GM18519 (cell line): ENCODE data around the gene CLEC16A.
"Not testable (repeated sequence)": the region's sequence is repeated elsewhere in the genome, so short reads cannot be mapped to it uniquely, and the experiment has no call there.

ENCODE experiments used
- ATAC-seq: cut with Tn5 transposase; IDR thresholded peaks from one replicate; pipeline ENCODE4 v1.9.1; 2021; ENCODE audit warnings: mild to moderate bottlenecking, moderate library complexity; ENCODE audit not compliant: unreplicated experiment, low FRiP score

The CLEC16A gene

DNA sequence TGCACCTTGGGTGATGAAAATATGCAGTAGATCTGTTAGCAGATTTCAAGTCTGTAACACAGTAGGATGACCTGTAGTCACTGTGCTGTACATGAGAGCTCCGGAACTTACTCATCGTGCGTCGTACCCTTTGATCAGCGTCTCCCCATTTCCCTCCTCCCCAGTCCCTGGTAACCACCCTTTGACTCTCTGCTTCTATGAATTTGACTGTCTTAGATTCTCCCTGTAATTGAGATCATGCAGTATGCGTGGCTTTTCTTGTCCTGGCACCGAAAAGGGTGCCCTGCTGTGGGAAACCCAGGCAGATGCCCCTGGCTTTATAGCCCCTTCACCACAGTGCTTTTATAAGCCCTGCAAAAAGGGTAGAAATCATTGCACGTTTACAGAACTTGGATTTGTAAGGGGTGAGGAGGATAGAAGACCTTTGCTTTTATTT is 20.5 kb downstream of the CLEC16A start:
- ATAC-seq, result no peak

DNA sequence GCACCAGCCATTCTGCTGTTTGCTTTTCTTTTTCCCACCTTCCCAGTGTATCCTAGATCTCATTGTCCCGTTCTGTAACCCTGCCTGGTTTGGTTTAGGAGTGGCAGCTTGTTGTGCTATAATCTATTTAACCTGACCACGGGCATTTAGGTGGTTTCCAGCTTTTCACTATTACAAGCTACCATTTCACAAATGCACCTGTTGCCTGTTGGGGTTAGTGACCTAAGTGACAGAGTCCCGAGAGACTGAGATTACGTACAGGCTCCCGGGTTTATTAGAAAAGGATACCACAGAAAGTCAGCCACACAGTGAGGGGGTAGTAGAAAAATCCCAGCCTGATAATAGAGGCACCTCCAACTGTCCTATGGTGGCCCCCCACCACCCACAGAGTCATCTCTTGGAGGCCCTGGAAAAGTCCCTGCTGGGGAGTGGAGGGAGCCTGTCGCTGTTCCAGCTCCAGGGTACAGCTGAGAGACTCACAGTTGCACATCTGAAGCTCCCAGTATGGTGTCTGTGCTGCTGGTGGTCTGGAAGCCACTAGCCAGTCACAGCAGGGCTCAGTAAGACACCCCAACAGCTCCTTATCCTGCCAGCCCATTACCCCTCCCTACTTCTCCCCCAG is 21.2 kb downstream of the CLEC16A start:
- no peak for ATAC-seq

DNA sequence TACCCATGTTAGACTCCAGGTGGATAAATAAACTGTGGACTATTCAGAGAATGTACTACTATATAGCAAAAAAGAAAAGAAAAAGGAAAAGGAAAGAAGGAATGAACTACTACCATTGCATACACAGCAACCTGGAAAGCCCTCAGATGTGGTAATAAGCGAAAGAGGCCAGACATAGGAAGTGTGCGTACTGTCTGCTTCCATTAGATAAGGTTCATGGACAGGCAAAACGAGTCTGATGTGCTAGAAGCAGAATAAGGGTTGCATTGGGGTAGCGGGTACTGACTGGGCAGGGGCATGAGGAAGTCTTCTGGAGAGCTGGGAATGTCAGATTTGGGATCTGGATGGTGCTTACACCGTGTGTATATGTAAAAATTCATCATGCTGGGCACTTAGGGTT is 21.8 kb downstream of the CLEC16A start:
- no peak for ATAC-seq

DNA sequence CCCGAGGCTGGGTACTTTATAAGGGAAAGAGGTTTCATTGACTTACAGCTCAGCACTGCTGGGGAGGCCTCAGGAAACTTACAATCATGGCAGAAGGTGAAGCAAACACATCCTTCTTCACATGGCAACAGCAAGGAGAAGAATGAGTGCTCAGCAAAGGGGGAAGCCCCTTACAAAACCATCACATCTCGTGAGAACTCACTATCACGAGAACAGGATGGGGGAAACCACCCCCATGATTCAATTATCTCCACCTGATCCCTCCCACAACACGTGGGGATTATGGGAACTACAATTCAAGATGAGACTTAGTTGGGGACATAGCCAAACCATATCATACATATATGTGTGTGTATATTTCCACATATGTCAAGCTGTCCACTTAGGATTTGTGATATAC is 22.2 kb downstream of the CLEC16A start:
- not testable (repeated sequence) for ATAC-seq

DNA sequence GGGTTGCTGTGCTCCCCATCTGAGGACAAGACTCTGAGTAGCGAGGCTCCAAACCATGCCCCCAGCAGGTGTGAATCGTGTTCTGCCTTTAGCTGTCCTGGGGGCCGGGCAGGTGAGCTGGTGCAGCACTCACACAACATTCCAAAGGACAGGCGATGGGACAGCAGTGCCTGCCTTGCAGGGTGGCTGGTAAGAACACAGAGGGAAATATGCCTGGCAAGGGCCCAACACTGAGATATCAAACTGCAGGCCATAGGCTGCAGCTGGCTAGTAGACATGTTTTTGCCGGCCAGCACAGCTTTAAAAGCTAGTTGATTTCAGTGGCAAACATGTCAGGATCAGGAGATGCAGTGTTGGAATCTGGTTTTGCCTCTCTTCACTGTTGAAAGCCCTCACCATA is 23.6 kb downstream of the CLEC16A start:
- no peak for ATAC-seq

DNA sequence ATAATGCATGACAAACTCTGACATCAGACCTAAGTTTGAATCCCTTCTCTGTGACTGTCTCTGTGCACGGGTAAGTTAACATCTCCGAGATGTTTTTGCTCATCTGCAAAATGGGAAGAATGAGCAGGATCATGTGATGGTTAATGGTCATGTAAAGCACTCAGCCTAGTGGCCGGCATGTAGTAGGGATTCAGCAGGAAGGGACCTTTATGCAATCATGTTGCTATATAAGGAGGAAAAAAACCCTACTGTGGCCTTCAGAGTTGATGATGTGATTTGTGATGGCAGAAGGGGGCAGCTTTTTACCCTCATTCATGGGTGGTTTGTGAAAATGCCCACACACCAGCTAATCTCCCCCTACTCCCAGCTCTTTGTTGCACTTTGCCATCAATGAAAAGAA is 24.1 kb downstream of the CLEC16A start:
- ATAC-seq, result no peak

DNA sequence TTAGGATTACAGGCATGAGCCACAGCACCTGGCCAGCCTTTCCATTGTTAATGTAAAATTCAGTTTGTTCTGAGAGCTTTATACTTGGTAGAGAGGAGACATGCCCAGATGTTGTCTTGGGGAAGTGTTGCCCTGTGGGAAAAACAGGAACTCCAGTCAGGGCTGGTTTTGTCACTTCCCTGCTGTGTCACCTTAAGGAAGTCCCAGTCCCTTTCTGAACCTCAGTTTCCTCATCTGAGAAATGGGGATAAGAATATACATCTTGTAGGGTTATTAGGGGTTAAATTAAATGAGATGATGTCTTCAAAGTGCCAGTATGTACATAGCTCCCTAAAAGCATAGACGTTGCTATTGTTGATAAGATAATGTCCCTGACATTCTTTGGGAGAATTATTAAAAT is 25.3 kb downstream of the CLEC16A start:
- ATAC-seq, result no peak

DNA sequence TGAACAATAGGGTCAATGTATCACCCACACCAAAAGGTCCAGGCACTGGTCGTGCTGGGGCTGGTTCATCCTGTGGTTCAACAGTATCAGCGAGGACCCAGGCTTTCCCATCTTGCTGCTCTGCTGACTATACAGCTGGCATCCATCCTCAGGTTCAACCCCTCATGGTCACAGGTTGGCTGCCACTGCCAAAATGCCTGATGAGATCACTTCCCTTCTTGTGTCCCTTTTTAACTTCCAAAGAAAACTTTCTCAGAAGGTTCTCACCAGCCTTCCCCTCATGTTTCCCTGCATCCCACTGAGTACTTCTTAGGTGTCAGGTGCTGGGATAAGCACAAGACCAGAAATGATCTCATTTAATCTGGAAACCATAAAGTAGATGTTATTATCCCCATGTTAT is 25.7 kb downstream of the CLEC16A start:
- ATAC-seq, result no peak

DNA sequence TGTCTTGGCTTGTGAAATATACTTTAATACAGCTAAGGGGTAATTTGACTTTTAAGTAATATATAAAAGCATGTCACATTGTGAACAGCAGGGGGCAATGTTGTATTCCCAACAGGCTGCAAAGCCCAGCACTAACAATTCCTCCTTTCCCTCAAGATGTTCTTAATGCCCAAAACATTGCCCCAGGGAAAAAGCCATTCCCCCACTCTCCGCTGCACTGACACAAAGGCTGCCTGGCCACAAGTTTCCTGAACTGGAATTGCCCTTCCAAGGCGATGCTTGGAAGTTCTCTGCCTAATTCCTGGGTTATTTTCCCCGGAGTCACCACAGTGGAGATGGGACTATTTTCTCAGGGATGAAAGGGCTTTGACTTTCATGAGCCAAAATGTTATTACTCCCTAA is 27.2 kb downstream of the CLEC16A start:
- no peak for ATAC-seq

DNA sequence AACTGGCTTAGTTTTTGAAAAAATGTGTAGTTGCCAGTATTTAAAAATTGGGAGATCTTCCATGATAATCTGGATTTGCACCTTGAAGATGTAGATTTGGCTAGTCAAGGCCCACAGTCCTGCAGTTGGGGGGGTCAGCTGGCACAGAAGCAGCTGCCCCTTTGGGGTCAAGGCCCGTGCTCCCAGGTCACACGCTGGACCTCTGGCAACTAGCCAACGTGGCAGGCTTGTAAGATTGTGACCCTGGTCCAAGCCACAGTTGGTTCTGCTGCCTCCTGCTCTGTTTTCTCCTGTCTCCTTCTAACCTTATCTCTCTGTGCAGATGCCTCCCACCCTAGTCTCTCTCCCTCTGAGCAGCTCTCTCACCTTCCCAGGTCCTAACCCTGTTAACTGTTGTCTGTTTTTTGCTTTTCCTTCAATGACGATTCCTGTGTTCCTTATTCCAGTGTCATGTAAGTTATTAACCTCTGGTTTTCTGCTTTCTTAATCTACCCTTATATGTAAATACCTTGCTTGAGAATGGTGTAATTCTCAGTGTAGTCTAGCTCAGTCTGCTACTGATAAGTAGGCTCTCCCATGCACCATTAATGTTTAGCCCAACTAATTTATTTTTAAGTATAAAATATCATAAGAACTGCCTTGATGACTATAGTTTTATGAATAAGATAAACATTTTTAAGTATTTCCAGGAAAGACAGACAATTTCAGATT is 27.9 kb downstream of the CLEC16A start:
- no peak for ATAC-seq

DNA sequence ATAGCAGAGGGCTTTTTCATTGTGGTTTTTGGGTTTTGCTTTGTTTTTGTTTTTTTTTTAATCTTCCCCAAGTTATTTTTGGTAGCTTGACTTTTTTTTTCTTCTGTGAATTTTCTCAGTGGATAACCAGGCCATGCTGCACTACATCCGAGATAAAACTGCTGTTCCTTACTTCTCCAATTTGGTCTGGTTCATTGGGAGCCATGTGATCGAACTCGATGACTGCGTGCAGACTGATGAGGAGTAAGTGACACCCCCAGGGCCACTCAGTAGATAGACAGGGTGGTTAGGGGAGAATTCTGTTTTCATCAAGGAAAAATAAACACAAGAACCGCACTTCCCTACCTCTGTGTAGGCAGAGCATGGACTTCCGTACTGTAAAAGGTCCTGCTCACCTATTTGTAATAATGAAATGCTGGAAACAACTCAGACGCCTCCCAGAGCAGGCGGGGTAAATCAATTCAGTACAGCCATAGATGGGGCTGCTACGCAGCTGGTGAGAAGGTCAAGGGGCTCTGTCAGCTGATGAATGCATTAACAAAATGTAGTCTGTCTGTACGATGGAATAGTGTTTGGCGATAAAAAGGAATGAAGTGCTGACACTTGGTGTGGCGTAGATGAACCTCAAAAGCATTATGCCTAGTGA is 28.6 kb downstream of the CLEC16A start:
- ATAC-seq, result no peak

DNA sequence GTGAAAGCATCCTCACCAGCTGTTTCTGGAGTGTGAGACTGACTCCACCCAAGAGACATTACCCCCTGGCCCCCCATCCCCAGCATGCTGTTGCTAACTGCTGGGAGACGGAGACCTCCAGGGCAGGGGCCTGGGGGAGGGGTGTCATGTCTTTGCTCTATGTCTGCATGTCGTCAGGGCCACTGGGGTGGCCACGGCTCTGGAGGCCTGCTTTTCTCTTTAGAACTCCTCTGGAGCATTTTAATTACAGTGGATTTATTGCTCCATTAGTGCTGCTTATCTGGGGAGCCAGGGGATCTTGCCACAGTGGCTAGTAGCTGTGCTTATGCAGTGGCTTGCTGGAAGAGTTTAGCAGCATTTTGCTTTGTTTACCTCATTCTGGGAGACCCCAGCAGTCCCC is 32.3 kb downstream of the CLEC16A start:
- ATAC-seq, result no peak

DNA sequence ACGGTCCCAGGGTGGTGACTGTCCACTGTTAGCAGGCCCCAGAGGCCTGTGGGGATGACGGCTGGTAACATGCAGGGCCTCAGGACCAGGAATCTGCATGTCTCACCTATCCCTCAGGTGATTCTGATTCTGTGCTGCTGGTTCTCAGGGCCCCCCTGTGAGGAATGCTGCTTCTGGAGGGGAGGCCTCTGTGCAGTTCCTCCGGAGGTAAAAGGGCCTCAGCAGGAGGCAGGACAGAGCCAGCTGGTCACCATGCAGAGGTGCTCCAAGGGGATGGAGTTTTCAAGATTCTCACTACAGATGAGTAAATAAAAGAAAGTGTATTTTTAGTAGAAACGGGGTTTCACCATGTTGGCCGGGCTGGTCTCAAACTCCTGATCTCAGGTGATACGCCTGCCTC is 33.8 kb downstream of the CLEC16A start:
- ATAC-seq, result no peak

DNA sequence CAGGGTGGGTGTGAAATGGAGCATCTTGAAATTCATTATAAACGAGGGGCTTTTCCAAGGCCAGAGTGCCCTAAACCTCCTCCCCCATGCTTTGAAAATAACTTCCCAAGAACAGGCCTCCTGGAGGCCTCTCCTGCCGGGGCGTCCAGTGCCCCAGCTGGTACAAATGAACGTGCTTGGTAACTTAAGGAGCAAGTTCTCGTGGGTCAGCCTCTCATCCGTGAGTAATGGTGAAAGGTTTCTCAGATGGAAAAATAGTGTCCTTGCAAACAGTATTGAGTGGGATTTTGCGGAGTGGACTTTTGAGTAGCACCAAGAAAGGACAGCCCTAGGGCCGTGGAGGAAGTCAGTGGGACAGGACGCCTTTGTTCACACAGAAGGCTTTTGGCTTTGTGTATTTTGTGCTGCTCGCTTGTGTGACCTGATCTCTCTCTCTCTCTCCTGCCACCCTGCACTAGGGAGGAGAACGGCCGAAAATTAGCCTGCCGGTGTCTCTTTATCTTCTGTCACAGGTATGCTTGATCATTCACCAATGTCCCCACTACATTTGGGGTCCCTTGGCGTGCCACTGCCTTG is 34.6 kb downstream of the CLEC16A start:
- ATAC-seq, result no peak

DNA sequence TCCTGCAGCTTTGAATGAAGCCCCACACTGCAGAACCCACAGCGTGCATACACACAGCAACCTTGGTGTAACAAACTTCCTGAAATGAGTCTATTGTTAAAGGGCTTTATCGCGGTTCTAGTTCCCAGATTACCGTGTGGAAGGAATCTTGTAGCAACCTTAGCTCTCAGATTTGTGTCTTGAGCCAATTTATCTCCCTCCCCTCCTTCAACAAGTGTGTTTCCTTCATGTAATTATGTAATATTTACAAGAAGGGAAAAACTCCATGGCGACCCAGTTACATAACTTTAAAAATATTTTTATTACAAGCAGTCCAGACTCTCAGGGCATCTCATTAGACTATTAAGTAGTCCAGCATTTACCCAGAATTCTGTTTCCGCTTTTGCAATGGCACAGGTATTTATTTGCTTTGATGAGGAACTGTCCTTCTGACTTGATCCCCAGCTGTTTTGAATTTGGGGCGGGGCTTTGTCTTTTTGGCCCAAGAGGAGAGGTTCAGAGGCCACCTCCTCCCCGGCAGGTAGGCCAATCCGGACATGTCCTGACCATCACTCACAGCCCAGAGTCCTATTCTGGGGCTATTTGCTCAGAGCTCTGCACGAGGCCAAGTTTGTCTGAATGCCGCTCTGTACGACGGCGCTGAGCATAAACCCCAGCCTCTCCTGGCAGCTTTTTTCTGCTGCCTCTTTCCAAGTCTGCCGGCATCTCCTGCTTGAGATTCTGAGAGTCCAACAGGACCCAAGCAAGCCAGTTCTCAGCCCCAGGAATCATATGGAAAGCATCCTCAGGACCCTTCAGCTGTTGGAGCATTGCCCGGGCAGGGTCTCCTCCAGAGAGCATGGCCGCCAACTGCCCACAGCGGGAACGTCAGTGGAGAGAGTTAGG is 35.6 kb downstream of the CLEC16A start:
- no peak for ATAC-seq

DNA sequence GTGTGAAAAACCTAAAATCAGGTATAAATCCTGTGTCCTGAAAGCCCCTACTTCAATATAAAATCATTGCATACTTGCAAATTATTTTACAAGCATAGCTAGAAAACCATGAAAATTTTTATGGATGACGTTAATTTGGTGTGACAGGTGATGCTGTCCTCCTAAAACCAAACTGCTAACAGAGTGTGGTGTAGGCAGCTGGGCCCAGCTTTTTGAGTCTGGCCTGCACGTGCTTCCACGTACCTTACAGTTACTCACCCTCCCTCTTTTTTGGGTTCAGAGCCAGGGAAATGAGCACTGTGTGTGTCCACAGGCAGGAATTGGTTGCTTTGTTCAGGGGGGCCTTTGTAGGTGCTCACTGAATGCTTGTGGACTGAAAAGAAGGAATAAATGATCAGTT is 36.4 kb downstream of the CLEC16A start:
- no peak for ATAC-seq

DNA sequence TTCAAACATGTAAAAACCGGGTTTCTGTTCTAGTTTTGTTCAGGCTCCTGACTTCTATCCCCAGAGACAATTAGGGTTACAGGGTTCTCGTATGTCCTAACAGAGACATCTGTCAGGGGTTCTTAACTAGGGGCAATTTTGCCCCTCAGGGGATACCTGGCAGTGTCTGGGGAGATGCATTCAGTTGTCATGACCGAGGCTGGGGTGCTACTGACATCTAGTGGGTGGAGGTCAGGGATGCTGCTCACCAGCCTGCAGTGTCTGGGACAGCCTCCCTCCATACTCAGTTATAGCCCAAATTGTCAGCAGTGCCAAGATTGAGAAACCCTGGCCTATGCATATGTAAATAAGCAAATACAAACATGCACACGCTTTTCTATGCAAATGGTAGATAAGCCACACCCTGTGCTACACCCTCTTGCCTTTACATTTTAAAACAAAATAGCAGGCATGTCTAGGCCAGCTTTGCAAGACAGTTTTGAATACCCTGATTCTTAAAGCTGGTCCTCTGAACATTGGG is 37.4 kb downstream of the CLEC16A start:
- no peak for ATAC-seq

DNA sequence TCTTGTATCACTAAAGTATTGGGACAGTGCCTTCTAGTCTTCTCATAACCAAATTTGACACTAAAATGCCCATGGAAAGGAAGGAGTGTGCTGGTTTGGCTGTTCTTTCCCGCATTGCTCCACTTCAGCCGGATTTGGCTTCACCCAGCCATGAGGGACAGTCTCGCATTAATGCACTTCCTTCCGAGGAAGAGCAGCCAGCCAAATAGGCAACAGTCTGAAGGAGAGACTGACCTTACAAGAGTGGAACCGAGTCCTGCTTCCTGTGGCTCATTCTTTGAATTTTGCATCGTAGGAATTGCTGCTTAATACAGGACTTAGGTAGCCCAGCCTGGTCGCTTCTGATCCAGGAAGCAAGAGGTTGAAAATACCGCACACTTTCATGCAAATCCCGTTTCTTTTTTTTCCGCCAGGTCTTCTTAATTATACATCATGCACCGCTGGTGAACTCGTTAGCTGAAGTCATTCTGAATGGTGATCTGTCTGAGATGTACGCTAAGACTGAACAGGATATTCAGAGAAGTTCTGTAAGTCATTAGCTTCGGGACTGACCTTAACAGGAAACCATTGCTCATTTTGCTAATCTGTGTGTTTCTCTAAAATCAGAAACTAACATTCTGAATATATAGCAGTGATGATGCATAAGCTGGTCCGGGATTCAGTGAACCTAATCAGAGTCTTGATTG is 38.2 kb downstream of the CLEC16A start:
- no peak for ATAC-seq

DNA sequence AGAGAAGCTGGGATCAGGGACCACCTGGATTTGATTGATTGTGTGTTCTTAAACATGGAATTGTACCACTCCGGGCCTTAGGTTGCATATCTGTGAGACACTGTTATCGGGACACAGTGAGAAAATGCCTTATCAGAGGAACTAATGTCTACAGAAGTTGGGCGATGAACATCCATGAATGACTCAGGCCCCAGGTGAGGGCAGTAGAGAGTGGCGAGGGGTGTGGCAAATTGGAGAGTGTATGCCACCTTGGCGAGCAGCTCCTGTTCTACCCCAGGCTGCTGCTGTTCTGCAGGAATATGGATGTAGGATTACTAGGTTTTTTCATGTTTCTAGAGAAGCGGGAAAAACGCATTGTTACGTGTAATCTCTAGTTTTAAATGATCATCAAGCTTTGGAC is 38.8 kb downstream of the CLEC16A start:
- ATAC-seq, result no peak

DNA sequence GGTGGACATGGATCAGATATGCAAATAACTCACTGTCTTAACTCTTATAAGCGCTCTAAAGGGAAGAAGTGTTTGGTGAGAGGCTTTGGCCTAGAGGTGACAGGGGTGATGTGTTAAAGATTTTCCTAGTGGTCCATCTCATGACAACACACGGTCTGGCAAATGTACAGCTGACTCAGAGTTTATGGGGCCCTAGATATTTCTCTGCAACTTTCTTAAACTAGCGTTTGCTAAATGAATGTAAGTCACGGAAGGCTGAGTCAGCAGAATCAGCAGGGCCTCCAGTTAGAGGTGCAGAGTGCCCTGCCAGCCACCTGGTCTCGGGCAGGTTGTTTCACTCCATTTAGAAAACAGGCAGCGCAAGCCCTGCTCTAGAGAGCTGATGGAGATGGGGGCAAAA is 40.1 kb downstream of the CLEC16A start:
- no peak for ATAC-seq
